RWPE2 (cell line): ENCODE measurements around the gene TMEM222.
"Not testable (repeated sequence)": the region's sequence is repeated elsewhere in the genome, so short reads cannot be mapped to it uniquely, and the experiment has no call there.

Source experiments
- ATAC-seq: fragments of 200-7000 bp; cut with Tn5 transposase; 3 replicates; pipeline ENCODE4 v1.9.1; 2021; ENCODE audit warnings: low read depth
- DNase-seq: peaks from one replicate; pipeline ENCODE4 v3.0.0-alpha.2; 2020; ENCODE audit warnings: low spot score
- H3K27ac ChIP-seq: fragments of 450-650 bp; 2 replicates; pipeline ENCODE4 v1.5.1; 2017; ENCODE audit warnings: mild to moderate bottlenecking; ENCODE audit not compliant: poor library complexity, severe bottlenecking
- H3K27me3 ChIP-seq: fragments of 250-450 bp; sonication (Bioruptor Pico); 2 replicates; pipeline ENCODE4 v1.5.1; 2021; ENCODE audit warnings: mild to moderate bottlenecking, moderate library complexity; ENCODE audit not compliant: insufficient read depth, poor library complexity, severe bottlenecking
- H3K36me3 ChIP-seq: fragments of 250-450 bp; sonication (Bioruptor Pico); 2 replicates; pipeline ENCODE4 v1.5.1; 2020; ENCODE audit warnings: low read depth, mild to moderate bottlenecking, moderate library complexity
- H3K4me1 ChIP-seq: fragments of 250-450 bp; sonication (Bioruptor Pico); 2 replicates; pipeline ENCODE4 v1.5.1; 2021; ENCODE audit warnings: mild to moderate bottlenecking, moderate library complexity; ENCODE audit not compliant: insufficient read depth, poor library complexity, severe bottlenecking
- H3K4me3 ChIP-seq: fragments of 250-450 bp; sonication (Bioruptor Pico); 2 replicates; pipeline ENCODE4 v1.5.1; 2021; ENCODE audit warnings: mild to moderate bottlenecking, moderate library complexity; ENCODE audit not compliant: severe bottlenecking
- H3K9me3 ChIP-seq: fragments of 250-450 bp; sonication (Bioruptor Pico); 2 replicates; pipeline ENCODE4 v1.5.1; 2021; ENCODE audit warnings: mild to moderate bottlenecking, moderate library complexity; ENCODE audit not compliant: severe bottlenecking
- TF ChIP-seq, protein P1 (sequence below): fragments of 450-650 bp; IDR thresholded peaks from one replicate; pipeline ENCODE4 v1.5.1; 2017; ENCODE audit warnings: mild to moderate bottlenecking, moderate library complexity; ENCODE audit not compliant: poor library complexity, severe bottlenecking

TMEM222 gene

DNA sequence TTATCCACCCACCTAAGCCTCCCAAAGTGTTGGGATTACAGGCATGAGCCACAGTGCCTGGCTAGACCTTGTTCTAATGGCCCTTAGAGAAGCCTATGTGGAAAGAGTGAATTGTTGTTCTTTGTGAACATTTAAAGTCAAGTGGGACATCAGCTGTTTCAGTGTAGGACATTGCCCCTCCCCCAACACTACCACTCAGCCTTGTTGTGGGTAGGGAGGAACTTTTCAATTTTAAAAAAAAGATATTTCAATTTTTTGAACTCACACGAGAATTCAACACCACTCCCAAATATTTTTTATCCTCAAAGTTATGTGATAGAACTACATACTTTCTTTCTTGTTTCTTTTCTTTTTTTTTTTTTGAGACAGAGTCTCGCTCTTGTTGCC is 36.7 kb upstream of the TMEM222 start:
- ATAC-seq: no peak
- no peaks in the 10 kb centered on the region for H3K27me3 ChIP-seq
- no peak overlapping the region for H3K4me3 ChIP-seq
- no peaks in the 10 kb centered on the region for H3K4me1 ChIP-seq
- no peaks in the 10 kb centered on the region for H3K9me3 ChIP-seq
- TF ChIP-seq, protein P1, sequence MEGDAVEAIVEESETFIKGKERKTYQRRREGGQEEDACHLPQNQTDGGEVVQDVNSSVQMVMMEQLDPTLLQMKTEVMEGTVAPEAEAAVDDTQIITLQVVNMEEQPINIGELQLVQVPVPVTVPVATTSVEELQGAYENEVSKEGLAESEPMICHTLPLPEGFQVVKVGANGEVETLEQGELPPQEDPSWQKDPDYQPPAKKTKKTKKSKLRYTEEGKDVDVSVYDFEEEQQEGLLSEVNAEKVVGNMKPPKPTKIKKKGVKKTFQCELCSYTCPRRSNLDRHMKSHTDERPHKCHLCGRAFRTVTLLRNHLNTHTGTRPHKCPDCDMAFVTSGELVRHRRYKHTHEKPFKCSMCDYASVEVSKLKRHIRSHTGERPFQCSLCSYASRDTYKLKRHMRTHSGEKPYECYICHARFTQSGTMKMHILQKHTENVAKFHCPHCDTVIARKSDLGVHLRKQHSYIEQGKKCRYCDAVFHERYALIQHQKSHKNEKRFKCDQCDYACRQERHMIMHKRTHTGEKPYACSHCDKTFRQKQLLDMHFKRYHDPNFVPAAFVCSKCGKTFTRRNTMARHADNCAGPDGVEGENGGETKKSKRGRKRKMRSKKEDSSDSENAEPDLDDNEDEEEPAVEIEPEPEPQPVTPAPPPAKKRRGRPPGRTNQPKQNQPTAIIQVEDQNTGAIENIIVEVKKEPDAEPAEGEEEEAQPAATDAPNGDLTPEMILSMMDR: no peak
- no peak overlapping the region for H3K27ac ChIP-seq
- no peak for DNase-seq
- peaks cover 4% of the 10 kb centered on the region; the same call in 1 of the 2 replicates for H3K36me3 ChIP-seq

- not testable (repeated sequence) for ATAC-seq, DNase-seq, H3K4me3 ChIP-seq, H3K4me1 ChIP-seq, H3K27me3 ChIP-seq, H3K27ac ChIP-seq, H3K36me3 ChIP-seq, H3K9me3 ChIP-seq
Observed at GRCh38 chr1:27285821-27286220, 36.1 kb upstream of the TMEM222 start.

DNA sequence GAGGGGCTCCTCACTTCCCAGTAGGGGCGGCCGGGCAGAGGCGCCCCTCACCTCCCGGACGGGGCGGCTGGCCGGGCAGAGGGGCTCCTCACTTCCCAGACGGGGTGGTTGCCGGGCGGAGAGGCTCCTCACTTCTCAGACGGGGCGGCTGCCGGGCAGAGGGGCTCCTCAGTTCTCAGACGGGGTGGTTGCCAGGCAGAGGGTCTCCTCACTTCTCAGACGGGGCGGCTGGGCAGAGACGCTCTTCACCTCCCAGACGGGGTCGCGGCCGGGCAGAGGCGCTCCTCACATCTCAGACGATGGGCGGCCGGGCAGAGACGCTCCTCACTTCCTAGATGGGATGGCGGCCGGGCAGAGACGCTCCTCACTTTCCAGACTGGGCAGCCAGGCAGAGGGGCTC is 32.8 kb upstream of the TMEM222 start:
- not testable (repeated sequence) for H3K9me3 ChIP-seq, H3K27ac ChIP-seq, H3K27me3 ChIP-seq, DNase-seq, ATAC-seq, H3K4me1 ChIP-seq, H3K4me3 ChIP-seq
- peaks cover 12% of the 10 kb centered on the region; the same call in 1 of the 2 replicates for H3K36me3 ChIP-seq

- DNase-seq (no peak), ATAC-seq (no peak)
- Histone ChIP-seq H3K9me3 (no peaks in the 10 kb centered on the region), H3K4me1 (no peaks in the 10 kb centered on the region), H3K27me3 (no peaks in the 10 kb centered on the region), H3K4me3 (no peak overlapping the region), H3K36me3 (peaks cover 14% of the 10 kb centered on the region), H3K27ac (no peak overlapping the region)
- TF ChIP-seq, protein P1: no peak
Observed at GRCh38 chr1:27290581-27290980, 31.4 kb upstream of the TMEM222 start.

DNA sequence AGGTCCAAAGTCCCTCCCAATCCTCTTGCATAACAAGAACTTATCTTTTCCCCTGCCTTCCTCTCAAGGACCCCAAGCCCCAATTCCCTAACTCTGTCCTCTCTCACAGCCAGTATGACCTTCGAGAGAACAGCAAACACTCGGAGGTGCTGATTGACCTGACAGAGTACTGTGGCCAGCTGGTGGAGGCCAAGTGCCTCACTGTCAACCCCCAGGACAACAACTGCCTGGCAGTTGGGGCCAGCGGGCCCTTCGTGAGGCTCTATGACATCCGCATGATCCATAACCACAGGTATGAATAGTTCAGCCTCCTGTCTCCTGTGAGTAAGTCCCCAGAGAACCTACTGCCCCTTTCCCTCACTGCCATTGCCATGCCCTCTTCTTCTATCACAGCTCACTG is 29.9 kb upstream of the TMEM222 start:
- Histone ChIP-seq H3K9me3 (no peaks in the 10 kb centered on the region), H3K4me1 (no peaks in the 10 kb centered on the region), H3K27me3 (no peaks in the 10 kb centered on the region), H3K36me3 (peaks cover 17% of the 10 kb centered on the region), H3K4me3 (no peak overlapping the region), H3K27ac (no peak overlapping the region)
- peak; percentile 41; the same call in 1 of the 3 replicates for ATAC-seq
- no peak for DNase-seq
- TF ChIP-seq, protein P1: no peak

GRCh38 chr1:27293915-27294314 is 28.0 kb upstream of the TMEM222 start:
- H3K36me3 ChIP-seq: peaks cover 18% of the 10 kb centered on the region
- TF ChIP-seq, protein P1: no peak
- no peak overlapping the region for H3K4me3 ChIP-seq
- no peak overlapping the region for H3K27ac ChIP-seq
- ATAC-seq (no peak), DNase-seq (no peak)
- no peaks in the 10 kb centered on the region for H3K27me3 ChIP-seq
- H3K4me1 ChIP-seq: peaks cover 2% of the 10 kb centered on the region
- no peaks in the 10 kb centered on the region for H3K9me3 ChIP-seq
